IMR-90 (cell line): ENCODE results near the gene KRT222. TPM values are rescaled to one million over a fixed set of nuclear protein-coding genes. Genes with fewer than 3 reads are reported as not detected.

ENCODE experiments used
- ATAC-seq: fragments of 200-7000 bp; cut with Tn5 transposase; 2 replicates; pipeline ENCODE4 v1.9.1; 2020; ENCODE audit warnings: low read depth, mild to moderate bottlenecking, moderate library complexity
- BruUV-seq: library from RNA; stranded (reverse); fragments of 400-500 nt; replicated peaks from 2 replicates; lab custom pipeline; 2021; lab: Mats Ljungman, UMichigan
- CTCF ChIA-PET: fragments of 300-600 bp; formaldehyde crosslinking; extraction: SDS; loops from one replicate; lab custom pipeline; 2021; ENCODE audit warnings: antibody characterized with exemption; lab: Yijun Ruan, JAX
- POLR2A ChIA-PET: fragments of 300-600 bp; sonication (Branson Sonifier 250); formaldehyde crosslinking; loops from one replicate; lab custom pipeline; 2022; ENCODE audit warnings: antibody characterized with exemption; ENCODE audit not compliant: unreplicated experiment; lab: Charles Lee
- DNase-seq: peaks from one replicate; pipeline ENCODE4 v3.0.0; 2013
- H2AFZ ChIP-seq: replicated peaks from 2 replicates; pipeline ENCODE3; 2013; ENCODE audit warnings: low read length, mild to moderate bottlenecking; ENCODE audit not compliant: poor library complexity
- H2AK5ac ChIP-seq: 2 replicates; pipeline ENCODE4 v1.6.1; 2013; ENCODE audit warnings: low read depth, low read length, inconsistent platforms
- H2AK9ac ChIP-seq: replicated peaks from 2 replicates; pipeline ENCODE3; 2013; ENCODE audit warnings: mild to moderate bottlenecking, low read depth, low read length, moderate library complexity; ENCODE audit not compliant: poor library complexity
- H2BK120ac ChIP-seq: 2 replicates; pipeline ENCODE4 v1.6.1; 2013; ENCODE audit warnings: low read depth, low read length, inconsistent platforms
- H2BK15ac ChIP-seq: 3 replicates; pipeline ENCODE4 v1.6.1; 2013; ENCODE audit warnings: low read depth, low read length, inconsistent platforms
- H2BK20ac ChIP-seq: 2 replicates; pipeline ENCODE4 v1.6.1; 2013; ENCODE audit warnings: low read depth, mild to moderate bottlenecking, inconsistent platforms, low read length, moderate library complexity
- H2BK5ac ChIP-seq: 2 replicates; pipeline ENCODE4 v1.6.1; 2013; ENCODE audit warnings: mild to moderate bottlenecking, low read depth, low read length, inconsistent platforms; ENCODE audit not compliant: poor library complexity, severe bottlenecking
- H3K14ac ChIP-seq: replicated peaks from 2 replicates; pipeline ENCODE4 v1.6.1; 2013; ENCODE audit warnings: low read depth, low read length, inconsistent platforms
- H3K18ac ChIP-seq: 2 replicates; pipeline ENCODE4 v1.6.1; 2013; ENCODE audit warnings: low read depth, low read length, control low read depth
- H3K23ac ChIP-seq: 2 replicates; pipeline ENCODE4 v1.6.1; 2013; ENCODE audit warnings: low read depth, low read length, inconsistent platforms
- H3K27ac ChIP-seq: 2 replicates; pipeline ENCODE4 v1.5.1; 2013; ENCODE audit warnings: mild to moderate bottlenecking, control low read depth, low read length; ENCODE audit not compliant: insufficient read depth
- H3K27me3 ChIP-seq: 2 replicates; pipeline ENCODE4 v1.6.1; 2013; ENCODE audit warnings: low read length; ENCODE audit not compliant: control insufficient read depth, insufficient read depth
- H3K36me3 ChIP-seq: 2 replicates; pipeline ENCODE4 v1.6.1; 2013; ENCODE audit warnings: low read length, mixed read lengths; ENCODE audit not compliant: control insufficient read depth, insufficient read depth
- H3K4ac ChIP-seq: 2 replicates; pipeline ENCODE4 v1.6.1; 2013; ENCODE audit warnings: low read depth, low read length, inconsistent platforms
- H3K4me1 ChIP-seq: 2 replicates; pipeline ENCODE4 v1.6.1; 2013; ENCODE audit warnings: low read length, mixed read lengths; ENCODE audit not compliant: control insufficient read depth, insufficient read depth
- H3K4me2 ChIP-seq: 2 replicates; pipeline ENCODE4 v1.6.1; 2013; ENCODE audit warnings: low read depth, mild to moderate bottlenecking, control low read depth, low read length, moderate library complexity
- H3K4me3 ChIP-seq: 2 replicates; pipeline ENCODE4 v1.5.1; 2013; ENCODE audit warnings: low read depth, mild to moderate bottlenecking, control low read depth, low read length, moderate library complexity; ENCODE audit not compliant: insufficient read depth
- H3K56ac ChIP-seq: 2 replicates; pipeline ENCODE4 v1.6.1; 2013; ENCODE audit warnings: low read length, inconsistent platforms; ENCODE audit not compliant: insufficient read depth; ENCODE audit errors: extremely low read depth
- H3K79me1 ChIP-seq, 2 experiments: 2 replicates each; pipeline ENCODE4 v1.6.1; 2013; ENCODE audit warnings: low read length in 2 of 2, inconsistent platforms in 1 of 2, low read depth in 1 of 2
- H3K9ac ChIP-seq: 2 replicates; pipeline ENCODE4 v1.6.1; 2013; ENCODE audit warnings: low read depth, low read length, control low read depth
- H3K9me1 ChIP-seq: 2 replicates; pipeline ENCODE4 v1.6.1; 2013; ENCODE audit warnings: low read length, inconsistent platforms; ENCODE audit not compliant: insufficient read depth
- H3K9me3 ChIP-seq: 2 replicates; pipeline ENCODE4 v1.6.1; 2013; ENCODE audit warnings: low read length; ENCODE audit not compliant: control insufficient read depth, insufficient read depth
- H4K20me1 ChIP-seq: 2 replicates; pipeline ENCODE4 v1.6.1; 2013; ENCODE audit warnings: low read length, inconsistent platforms; ENCODE audit not compliant: insufficient read depth
- H4K5ac ChIP-seq: 2 replicates; pipeline ENCODE4 v1.6.1; 2013; ENCODE audit warnings: mild to moderate bottlenecking, low read depth, low read length, control low read depth
- H4K8ac ChIP-seq, 2 experiments: 2 replicates each; pipeline ENCODE4 v1.6.1; 2013; ENCODE audit warnings: low read depth in 2 of 2, low read length in 2 of 2, control low read depth in 1 of 2, inconsistent platforms in 1 of 2
- H4K91ac ChIP-seq: 2 replicates; pipeline ENCODE4 v1.6.1; 2013; ENCODE audit warnings: low read depth, low read length, inconsistent platforms; ENCODE audit not compliant: insufficient read depth
- BHLHE40 ChIP-seq: fragments of 150-350 bp; IDR thresholded peaks from 2 replicates; pipeline ENCODE4 v1.6.1; 2016; ENCODE audit warnings: mild to moderate bottlenecking, low read depth, low read length
- CEBPB ChIP-seq: IDR thresholded peaks from 2 replicates; pipeline ENCODE4 v1.6.1; 2012; ENCODE audit warnings: low read depth, low read length, improper control_type of control experiment
- CHD1 ChIP-seq: IDR thresholded peaks from 2 replicates; pipeline ENCODE4 v1.6.1; 2012; ENCODE audit warnings: low read depth, low read length, improper control_type of control experiment
- CTCF ChIP-seq: conservative IDR thresholded peaks from 2 replicates; pipeline ENCODE4 v1.5.1; 2012; ENCODE audit warnings: mild to moderate bottlenecking, low read depth, low read length, improper control_type of control experiment
- ELK1 ChIP-seq: fragments of 150-350 bp; IDR thresholded peaks from 2 replicates; pipeline ENCODE4 v1.6.1; 2016; ENCODE audit warnings: low read depth, mild to moderate bottlenecking, low read length, moderate library complexity, borderline replicate concordance
- MAZ ChIP-seq: IDR thresholded peaks from 2 replicates; pipeline ENCODE4 v1.6.1; 2012; ENCODE audit warnings: low read depth, mild to moderate bottlenecking, low read length, improper control_type of control experiment, moderate library complexity, borderline replicate concordance
- MXI1 ChIP-seq: IDR thresholded peaks from 2 replicates; pipeline ENCODE4 v1.6.1; 2012; ENCODE audit warnings: low read depth, mild to moderate bottlenecking, low read length, moderate library complexity, borderline replicate concordance
- POLR2A ChIP-seq: IDR thresholded peaks from 2 replicates; pipeline ENCODE4 v1.6.1; 2012; ENCODE audit warnings: mild to moderate bottlenecking, low read depth, low read length
- RAD21 ChIP-seq: IDR thresholded peaks from 2 replicates; pipeline ENCODE4 v1.6.1; 2012; ENCODE audit warnings: low read length, improper control_type of control experiment
- RCOR1 ChIP-seq: IDR thresholded peaks from 2 replicates; pipeline ENCODE4 v1.6.1; 2012; ENCODE audit warnings: mild to moderate bottlenecking, low read length, improper control_type of control experiment; ENCODE audit not compliant: insufficient replicate concordance
- RFX5 ChIP-seq: IDR thresholded peaks from 2 replicates; pipeline ENCODE4 v1.8.0; 2012; ENCODE audit warnings: low read depth, mild to moderate bottlenecking, low read length, moderate library complexity
- WGBS, 2 experiments: methylation state at CpG; one replicate each; pipeline versions ENCODE4 v1.1.5 to v1.1.7; 2013; ENCODE audit warnings: missing lambda C conversion rate in 2 of 2; ENCODE audit not compliant: insufficient read length in 1 of 2; ENCODE audit errors: extremely low coverage in 2 of 2; 5-methylcytosine and 5-hydroxymethylcytosine counted together
- dilution Hi-C: fragments of 300-500 bp; cut with HindIII; formaldehyde crosslinking; loops from one replicate; pipeline ENCODE4 v1.14.3; 2018; ENCODE audit warnings: low sequenced_read_pairs; ENCODE audit not compliant: unreplicated experiment
- in situ Hi-C: fragments of 300-500 bp; cut with MboI; formaldehyde crosslinking; loops from 3 replicates; pipeline ENCODE4 v1.14.3; 2019; ENCODE audit warnings: low sequenced_read_pairs, inconsistent platforms, mixed read lengths
- intact Hi-C: fragments of 100-400 bp; cut with micrococcal nuclease; formaldehyde crosslinking; loops from 2 replicates; pipeline ENCODE4 v1.10.0; 2022
- polyA plus RNA-seq, 3 experiments: library from polyadenylated mRNA; depleted of rRNA; stranded (reverse); fragments of >200 nt; gene quantifications; 2 replicates each; pipeline ENCODE4 v1.2.3, GENCODE V29; 2012; ENCODE audit warnings: low replicate concordance in 1 of 3
- total RNA-seq: library from RNA; depleted of rRNA; stranded (reverse); fragments of >200 nt; gene quantifications from 2 replicates; pipeline ENCODE4 v1.2.3, GENCODE V29; 2012

The KRT222 gene
- total and polyA plus RNA-seq, 2 of the 4 experiments (the other 2 are of a cell fraction), result not detected

- ChIA-PET CTCF (interaction anchor here (0.7 kb wide), 1 partner anchor 12 kb away, joined by 3 read pairs; no protein-coding TSS in a partner anchor), POLR2A (no interaction called here)
- Histone ChIP-seq H4K5ac (no peak overlapping the region), H2AK9ac (no peak overlapping the region), H2AK5ac (no peak overlapping the region), H3K56ac (no peak overlapping the region; the same call in 1 of the 2 replicates), H2BK15ac (no peak overlapping the region), H4K20me1 (no peaks in the 10 kb centered on the region), H3K27ac (no peak overlapping the region), H3K23ac (no peak overlapping the region), H3K4me2 (peak overlapping the region; percentile 18; the same call in 1 of the 2 replicates), H3K9me1 (no peaks in the 10 kb centered on the region), H4K91ac (no peak overlapping the region; the same call in 1 of the 2 replicates), H2BK20ac (no peak overlapping the region), H2BK5ac (no peak overlapping the region), H3K79me1 (no peaks in the 10 kb centered on the region), H2AFZ (no peak overlapping the region), H3K18ac (no peak overlapping the region), H3K9ac (no peak overlapping the region), H3K14ac (no peak overlapping the region), H2BK120ac (no peak overlapping the region), H3K4me3 (no peak overlapping the region), H3K4ac (no peak overlapping the region), H4K8ac (no peak overlapping the region), H3K36me3 (no peaks in the 10 kb centered on the region), H3K4me1 (peaks cover 2% of the 10 kb centered on the region; the same call in 1 of the 2 replicates), H3K27me3 (peaks cover 19% of the 10 kb centered on the region), H3K9me3 (no peaks in the 10 kb centered on the region)
- dilution Hi-C loops (no loop called here), intact Hi-C loops (loop anchor here (1.0 kb wide), 1 partner anchor 1045 kb away; no protein-coding TSS in a partner anchor), in situ Hi-C loops (loop anchor here (10.0 kb wide), 1 partner anchor 1043 kb away; no protein-coding TSS in a partner anchor)
- BruUV-seq, result no TSS peak
- WGBS, 2 experiments, result no CpG with 5 or more reads among the region's 8 CpGs
- ATAC-seq, result peak; percentile 67
- no peak for TF ChIP-seq CHD1
- TF ChIP-seq CTCF, result no peak
- no peak for TF ChIP-seq POLR2A
- no peak for TF ChIP-seq MXI1
- no peak for TF ChIP-seq BHLHE40
- TF ChIP-seq RAD21, result no peak
- TF ChIP-seq MAZ, result no peak
- no peak for TF ChIP-seq ELK1
- no peak for TF ChIP-seq CEBPB
- TF ChIP-seq RFX5, result no peak
- TF ChIP-seq RCOR1, result no peak
- DNase-seq, result peak; percentile 48
Measured at GRCh38 chr17:40621578-40621977, 43.4 kb downstream of the KRT222 start.
